Activated naive CD4-positive, alpha-beta T cell treated with anti-CD3 and anti-CD28 coated beads, Interleukin-2, amount 50 U/mL, for 72 hours (primary cell): ENCODE data around the gene RBMS1. TPM values are rescaled to one million over a fixed set of nuclear protein-coding genes. Genes with fewer than 3 reads are reported as not detected.

Experiments used
- ATAC-seq, 2 donors: fragments of 150-1000 bp; cut with Tn5 transposase; 2 replicates each; pipeline ENCODE4 v1.10.0; 2021; ENCODE audit warnings: mild to moderate bottlenecking in 2 of 2, moderate library complexity in 2 of 2
- DNase-seq, 2 donors: peaks; one replicate each; pipeline ENCODE4 v3.0.0; 2021 to 2022; ENCODE audit warnings: low spot score in 2 of 2
- H3K27ac Mint-ChIP-seq, 2 donors: one replicate each; pipeline ENCODE4 v1.8.0; 2022; ENCODE audit warnings: mild to moderate bottlenecking in 2 of 2, mixed read lengths in 2 of 2
- H3K36me3 Mint-ChIP-seq, 2 donors: one replicate each; pipeline ENCODE4 v1.8.0; 2022; ENCODE audit warnings: mixed read lengths in 2 of 2
- H3K9me3 Mint-ChIP-seq, 2 donors: one replicate each; pipeline ENCODE4 v1.8.0; 2022; ENCODE audit warnings: mixed read lengths in 2 of 2
- total RNA-seq, 2 donors: library from RNA; stranded (reverse); gene quantifications; one replicate each; pipeline ENCODE4 v1.2.3, GENCODE V29; 2022

RBMS1 gene
- total RNA-seq, 2 donors from 2014 or later = 33.8 to 52.9 TPM

- Mint-ChIP-seq H3K9me3 (no peaks in the 10 kb centered on the region), H3K27ac (no peak overlapping the region), H3K36me3 (peaks cover 6 to 15% of the 10 kb centered on the region in 2 donors)
- ATAC-seq (no peak), DNase-seq (no peak)
Measured at GRCh38 chr2:160310118-160310828, 183.3 kb downstream of the RBMS1 start.

GRCh38 chr2:160309585-160309984, 184.0 kb downstream of the RBMS1 start:
- DNase-seq (no peak), ATAC-seq (no peak)
- no peak overlapping the region for H3K27ac Mint-ChIP-seq
- no peaks in the 10 kb centered on the region for H3K9me3 Mint-ChIP-seq
- H3K36me3 Mint-ChIP-seq = peaks cover 6 to 16% of the 10 kb centered on the region in 2 donors

- no peak for DNase-seq
- ATAC-seq = no peak
Measured at GRCh38 chr2:160308915-160309314, 184.7 kb downstream of the RBMS1 start.

GRCh38 chr2:160308476-160308875, 185.1 kb downstream of the RBMS1 start:
- DNase-seq (no peak), ATAC-seq (no peak)
- H3K9me3 Mint-ChIP-seq = no peaks in the 10 kb centered on the region
- H3K36me3 Mint-ChIP-seq = peaks cover 6 to 20% of the 10 kb centered on the region in 2 donors
- no peak overlapping the region for H3K27ac Mint-ChIP-seq

More at GRCh38 chr2:160308915-160309314, 184.7 kb downstream of the RBMS1 start:
- Mint-ChIP-seq H3K27ac (no peak overlapping the region), H3K9me3 (no peaks in the 10 kb centered on the region), H3K36me3 (peaks cover 6 to 16% of the 10 kb centered on the region in 2 donors)

- ATAC-seq (no peak), DNase-seq (no peak)
- peaks cover 6 to 26% of the 10 kb centered on the region in 2 donors for H3K36me3 Mint-ChIP-seq
- H3K27ac Mint-ChIP-seq = no peak overlapping the region
- no peaks in the 10 kb centered on the region for H3K9me3 Mint-ChIP-seq
Measured at GRCh38 chr2:160306985-160307384, 186.6 kb downstream of the RBMS1 start.

- ATAC-seq (no peak), DNase-seq (no peak)
- no peaks in the 10 kb centered on the region for H3K9me3 Mint-ChIP-seq
- no peak overlapping the region for H3K27ac Mint-ChIP-seq
- peaks cover 7 to 27% of the 10 kb centered on the region in 2 donors for H3K36me3 Mint-ChIP-seq
Measured at GRCh38 chr2:160305081-160305750, 188.4 kb downstream of the RBMS1 start.

GRCh38 chr2:160303527-160303926, 190.1 kb downstream of the RBMS1 start:
- DNase-seq = no peak
- H3K9me3 Mint-ChIP-seq = peaks cover 0 to 5% of the 10 kb centered on the region in 2 donors
- no peak overlapping the region for H3K27ac Mint-ChIP-seq
- no peak for ATAC-seq
- peaks cover 15 to 36% of the 10 kb centered on the region in 2 donors for H3K36me3 Mint-ChIP-seq

GRCh38 chr2:160303076-160303475, 190.5 kb downstream of the RBMS1 start:
- no peak for ATAC-seq
- Mint-ChIP-seq H3K27ac (no peak overlapping the region), H3K36me3 (peaks cover 20 to 41% of the 10 kb centered on the region in 2 donors), H3K9me3 (peaks cover 0 to 9% of the 10 kb centered on the region in 2 donors)
- DNase-seq = no peak

GRCh38 chr2:160301420-160301819, 192.2 kb downstream of the RBMS1 start:
- peak overlapping the region; percentile 78 to 87 for H3K27ac Mint-ChIP-seq
- peak in 1 of 2 donors; percentile 39 for DNase-seq

GRCh38 chr2:160300203-160300602, 193.4 kb downstream of the RBMS1 start:
- H3K9me3 Mint-ChIP-seq = peaks cover 0 to 18% of the 10 kb centered on the region in 2 donors
- no peak for DNase-seq
- ATAC-seq = no peak
- H3K27ac Mint-ChIP-seq = peak overlapping the region; percentile 66 to 83
- H3K36me3 Mint-ChIP-seq = peaks cover 41 to 61% of the 10 kb centered on the region in 2 donors

More at GRCh38 chr2:160301420-160301819, 192.2 kb downstream of the RBMS1 start:
- H3K36me3 Mint-ChIP-seq = peaks cover 37 to 57% of the 10 kb centered on the region in 2 donors
- peaks cover 0 to 18% of the 10 kb centered on the region in 2 donors for H3K9me3 Mint-ChIP-seq
- ATAC-seq = peak; percentile 83 to 93

GRCh38 chr2:160299540-160299939, 194.1 kb downstream of the RBMS1 start:
- Mint-ChIP-seq H3K27ac (peak overlapping the region; percentile 66 to 83), H3K36me3 (peaks cover 41 to 63% of the 10 kb centered on the region in 2 donors)
- peak; percentile 42 to 62 for ATAC-seq

GRCh38 chr2:160298960-160299359, 194.6 kb downstream of the RBMS1 start:
- ATAC-seq (no peak), DNase-seq (no peak)
- no peak overlapping the region for H3K27ac Mint-ChIP-seq
- peaks cover 0 to 18% of the 10 kb centered on the region in 2 donors for H3K9me3 Mint-ChIP-seq
- peaks cover 41 to 63% of the 10 kb centered on the region in 2 donors for H3K36me3 Mint-ChIP-seq

More at GRCh38 chr2:160299540-160299939, 194.1 kb downstream of the RBMS1 start:
- H3K9me3 Mint-ChIP-seq = peaks cover 0 to 18% of the 10 kb centered on the region in 2 donors
- DNase-seq = no peak

- Mint-ChIP-seq H3K36me3 (peaks cover 50 to 72% of the 10 kb centered on the region in 2 donors), H3K27ac (peak overlapping the region; percentile 24 to 79)
- ATAC-seq = peak; percentile 27 to 47
Measured at GRCh38 chr2:160295519-160296207, 197.9 kb downstream of the RBMS1 start.

GRCh38 chr2:160294889-160295288, 198.7 kb downstream of the RBMS1 start:
- no peak for DNase-seq
- Mint-ChIP-seq H3K9me3 (peaks cover 0 to 18% of the 10 kb centered on the region in 2 donors), H3K36me3 (peaks cover 46 to 70% of the 10 kb centered on the region in 2 donors), H3K27ac (peak overlapping the region; percentile 79 to 81)
- ATAC-seq = no peak

More at GRCh38 chr2:160295519-160296207, 197.9 kb downstream of the RBMS1 start:
- DNase-seq = no peak
- H3K9me3 Mint-ChIP-seq = peaks cover 0 to 18% of the 10 kb centered on the region in 2 donors

- peak; percentile 87 to 95 for ATAC-seq
- DNase-seq = no peak
- Mint-ChIP-seq H3K27ac (peak overlapping the region; percentile 79 to 81), H3K9me3 (peaks cover 0 to 18% of the 10 kb centered on the region in 2 donors), H3K36me3 (peaks cover 41 to 68% of the 10 kb centered on the region in 2 donors)
Measured at GRCh38 chr2:160294339-160294803, 199.2 kb downstream of the RBMS1 start.

- DNase-seq (no peak), ATAC-seq (no peak)
- H3K27ac Mint-ChIP-seq = no peak overlapping the region
- peaks cover 34 to 65% of the 10 kb centered on the region in 2 donors for H3K36me3 Mint-ChIP-seq
- peaks cover 0 to 13% of the 10 kb centered on the region in 2 donors for H3K9me3 Mint-ChIP-seq
Measured at GRCh38 chr2:160293391-160294091, 200.1 kb downstream of the RBMS1 start.
